ENCODE data around the gene TMOD3. TPM values are rescaled to one million over a fixed set of nuclear protein-coding genes. Genes with fewer than 3 reads are reported as not detected.

Gene TMOD3
- total and polyA plus RNA-seq, 2 of the 4 experiments (the other 2 are of a cell fraction): 10.7 to 22.0 TPM

- in situ Hi-C loops (cut with MboI; ENCODE audit: low sequenced_read_pairs): no loop called here
- Histone ChIP-seq H2BK5ac (ENCODE audit: low read depth, low read length, poor library complexity, severe bottlenecking) (no peak overlapping the region), H2AK9ac (replicated peaks; ENCODE audit: low read depth, low read length, poor library complexity) (no peak overlapping the region), H4K91ac (ENCODE audit: insufficient read depth, low read depth, low read length) (no peak overlapping the region), H3K27ac (ENCODE audit: insufficient read depth, low read length) (no peak overlapping the region), H3K9ac (ENCODE audit: low read depth, low read length) (no peak overlapping the region), H3K79me1 (ENCODE audit: low read depth in 1 of 2, low read length in 2 of 2) (peaks cover 63 to 89% of the 10 kb centered on the region in 2 experiments), H2AFZ (replicated peaks; ENCODE audit: low read length, poor library complexity) (no peak overlapping the region), H3K56ac (ENCODE audit: extremely low read depth, insufficient read depth, low read length) (no peak overlapping the region), H3K18ac (ENCODE audit: low read depth, low read length) (no peak overlapping the region), H2BK20ac (ENCODE audit: low read depth, low read length) (no peak overlapping the region), H2BK15ac (ENCODE audit: low read depth, low read length) (no peak overlapping the region), H3K36me3 (ENCODE audit: control insufficient read depth, insufficient read depth, low read length) (peaks cover 5% of the 10 kb centered on the region), H3K4me1 (ENCODE audit: control insufficient read depth, insufficient read depth, low read length) (peaks cover 6% of the 10 kb centered on the region; the same call in 1 of the 2 replicates), H3K23ac (ENCODE audit: low read depth, low read length) (no peak overlapping the region), H4K8ac (ENCODE audit: low read depth in 2 of 2, low read length in 2 of 2) (no peak overlapping the region), H3K27me3 (ENCODE audit: control insufficient read depth, insufficient read depth, low read length) (no peaks in the 10 kb centered on the region), H3K4me2 (ENCODE audit: low read depth, low read length) (no peak overlapping the region), H3K9me1 (ENCODE audit: insufficient read depth, low read length) (peaks cover 5% of the 10 kb centered on the region), H4K20me1 (ENCODE audit: insufficient read depth, low read length) (peaks cover 34% of the 10 kb centered on the region; the same call in 1 of the 2 replicates), H3K4ac (ENCODE audit: low read depth, low read length) (no peak overlapping the region), H2AK5ac (ENCODE audit: low read depth, low read length) (no peak overlapping the region), H3K14ac (replicated peaks; ENCODE audit: low read depth, low read length) (no peak overlapping the region), H3K9me3 (ENCODE audit: control insufficient read depth, insufficient read depth, low read length) (no peaks in the 10 kb centered on the region), H3K4me3 (ENCODE audit: insufficient read depth, low read depth, low read length) (no peak overlapping the region), H2BK120ac (ENCODE audit: low read depth, low read length) (no peak overlapping the region), H4K5ac (ENCODE audit: low read depth, low read length) (no peak overlapping the region)
- intact Hi-C loops (cut with micrococcal nuclease): no loop called here
- POLR2A ChIA-PET (ENCODE audit: unreplicated experiment): no interaction called here
- WGBS, 2 experiments (ENCODE audit: extremely low coverage in 2 of 2, insufficient read length in 1 of 2): 100% methylated on average over 1 of the region's 10 CpGs; no CpG with 5 or more reads in 1 of the 2 experiments
- DNase-seq: no peak
- ATAC-seq (ENCODE audit: low read depth): no peak
- BruUV-seq (replicated peaks): no TSS peak
- CTCF ChIA-PET: interaction anchor here (1.5 kb wide), 1 partner anchor 10 kb away, joined by 3 read pairs; no protein-coding TSS in a partner anchor
- dilution Hi-C loops (cut with HindIII; ENCODE audit: low sequenced_read_pairs, unreplicated experiment): no loop called here
- TF ChIP-seq RCOR1 (IDR thresholded peaks at IDR 0.05; ENCODE audit: insufficient replicate concordance, low read length) (no peak), BHLHE40 (IDR thresholded peaks at IDR 0.05; ENCODE audit: low read depth, low read length) (no peak), RAD21 (IDR thresholded peaks at IDR 0.05; ENCODE audit: low read length) (no peak), FOS (IDR thresholded peaks at IDR 0.05; ENCODE audit: low read depth, low read length) (no peak), CTCF (conservative IDR thresholded peaks at IDR 0.05; ENCODE audit: low read depth, low read length) (no peak), MAFK (IDR thresholded peaks at IDR 0.05; ENCODE audit: low read depth, low read length) (no peak)
Measured at GRCh38 chr15:51861557-51862359, 32.3 kb downstream of the TMOD3 start.

Data from IMR-90 (cell line).